Fibroblast of peridontal ligament (primary cell): ENCODE data around the gene RPTOR.
A peak's percentile ranks its signal among the peaks of the same experiment; 100 is the strongest.

ENCODE experiments used
- DNase-seq: peaks from one replicate; pipeline ENCODE4 v3.0.0-alpha.2; 2010; ENCODE audit errors: extremely low read depth

RPTOR gene

DNA sequence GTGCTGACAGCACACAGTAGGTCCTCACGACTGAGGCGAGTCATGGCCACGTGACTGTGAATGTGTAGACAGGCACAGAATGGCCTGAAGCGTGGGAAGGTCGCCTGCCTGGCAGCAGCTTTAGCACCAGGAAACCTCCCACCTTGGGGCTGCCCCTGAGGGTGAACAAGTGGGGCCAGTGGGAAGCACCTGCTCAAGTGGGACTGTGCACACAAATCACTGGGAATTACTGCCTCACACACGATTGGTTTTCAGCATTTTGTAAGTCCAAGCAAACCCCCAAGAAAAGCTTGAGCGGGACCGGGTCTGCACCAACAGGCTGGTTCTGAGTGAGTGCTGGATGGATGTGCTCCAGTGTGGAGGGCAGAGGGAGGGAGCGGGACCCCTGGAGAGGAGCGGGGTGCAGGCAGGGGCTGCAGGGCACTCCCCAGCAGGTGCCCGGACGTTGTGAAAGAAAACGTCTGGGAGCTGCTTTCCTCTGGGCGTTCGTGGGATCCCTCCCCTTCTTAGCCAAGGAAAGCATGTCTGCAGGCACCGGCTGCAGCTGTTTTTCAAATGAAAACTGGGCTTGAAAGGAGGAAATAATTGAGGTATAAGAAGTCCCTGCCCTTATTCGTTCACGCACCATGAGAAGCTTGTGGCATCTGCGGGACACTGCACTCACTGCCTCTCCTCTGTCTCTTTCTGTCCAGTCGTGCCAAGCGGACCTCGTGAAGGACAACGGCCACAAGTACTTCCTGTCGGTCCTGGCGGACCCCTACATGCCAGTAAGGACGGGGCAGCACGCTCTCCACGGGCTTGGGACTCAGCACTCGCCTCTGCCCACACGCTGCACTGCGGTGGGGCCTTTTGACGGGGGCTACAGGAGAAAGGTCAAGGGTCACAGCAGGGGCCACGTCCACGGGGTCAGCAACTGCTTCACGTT is 335.3 kb downstream of the RPTOR start:
- DNase-seq, result no peak

DNA sequence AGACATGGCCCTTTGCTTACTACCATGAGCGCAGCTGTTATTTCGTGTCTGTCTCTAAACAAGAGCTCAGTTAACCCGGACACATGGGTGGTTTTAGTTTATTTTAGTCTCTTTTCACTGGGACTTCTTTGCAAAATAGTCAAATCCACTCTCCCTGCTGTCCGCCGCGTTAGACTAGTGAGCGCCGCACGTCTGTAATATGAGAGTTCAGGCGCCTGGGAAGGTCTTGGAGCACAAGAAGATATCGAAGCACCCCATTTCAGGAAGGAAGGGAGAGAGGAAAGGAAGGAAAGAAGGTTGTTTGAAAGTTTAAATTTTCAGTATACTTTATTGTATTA is 336.0 kb downstream of the RPTOR start:
- no peak for DNase-seq

DNA sequence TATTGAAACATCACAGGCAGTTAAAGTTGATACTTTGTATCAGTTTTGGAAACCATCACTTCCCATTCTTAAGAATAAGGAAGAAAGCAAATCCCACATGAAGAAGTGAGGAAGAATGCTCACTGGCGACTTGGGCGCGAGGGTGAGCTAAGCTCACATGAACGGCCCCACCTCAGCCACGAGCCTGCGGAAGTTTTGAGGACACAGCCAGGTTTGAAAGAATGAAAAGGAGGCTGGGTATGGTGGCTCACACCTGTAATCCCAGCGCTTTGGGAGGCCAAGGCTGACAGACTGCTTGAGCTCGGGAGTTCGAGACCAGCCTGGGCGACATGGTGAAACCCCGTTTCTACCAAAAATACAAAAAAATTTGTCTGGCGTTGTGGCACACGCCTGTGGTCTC is 336.7 kb downstream of the RPTOR start:
- no peak for DNase-seq

DNA sequence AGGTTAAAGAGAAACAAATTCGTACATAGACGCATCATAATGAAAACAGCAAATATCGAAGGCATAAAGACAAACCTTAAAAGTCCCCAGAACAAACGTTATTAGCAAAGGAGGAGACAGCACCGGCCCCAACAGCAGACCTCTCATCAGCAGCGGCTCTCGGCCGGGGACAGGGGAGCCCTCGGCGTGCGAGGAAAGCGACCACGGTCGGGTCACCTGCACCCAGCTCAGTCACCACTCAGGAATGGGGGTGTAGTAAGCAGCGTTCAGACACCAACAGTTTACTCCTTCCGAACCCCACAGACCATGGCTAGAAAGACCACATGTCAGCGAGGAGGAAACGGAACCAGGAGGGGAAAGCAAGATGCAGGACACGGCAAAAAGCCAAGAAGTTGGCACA is 337.7 kb downstream of the RPTOR start:
- no peak for DNase-seq

DNA sequence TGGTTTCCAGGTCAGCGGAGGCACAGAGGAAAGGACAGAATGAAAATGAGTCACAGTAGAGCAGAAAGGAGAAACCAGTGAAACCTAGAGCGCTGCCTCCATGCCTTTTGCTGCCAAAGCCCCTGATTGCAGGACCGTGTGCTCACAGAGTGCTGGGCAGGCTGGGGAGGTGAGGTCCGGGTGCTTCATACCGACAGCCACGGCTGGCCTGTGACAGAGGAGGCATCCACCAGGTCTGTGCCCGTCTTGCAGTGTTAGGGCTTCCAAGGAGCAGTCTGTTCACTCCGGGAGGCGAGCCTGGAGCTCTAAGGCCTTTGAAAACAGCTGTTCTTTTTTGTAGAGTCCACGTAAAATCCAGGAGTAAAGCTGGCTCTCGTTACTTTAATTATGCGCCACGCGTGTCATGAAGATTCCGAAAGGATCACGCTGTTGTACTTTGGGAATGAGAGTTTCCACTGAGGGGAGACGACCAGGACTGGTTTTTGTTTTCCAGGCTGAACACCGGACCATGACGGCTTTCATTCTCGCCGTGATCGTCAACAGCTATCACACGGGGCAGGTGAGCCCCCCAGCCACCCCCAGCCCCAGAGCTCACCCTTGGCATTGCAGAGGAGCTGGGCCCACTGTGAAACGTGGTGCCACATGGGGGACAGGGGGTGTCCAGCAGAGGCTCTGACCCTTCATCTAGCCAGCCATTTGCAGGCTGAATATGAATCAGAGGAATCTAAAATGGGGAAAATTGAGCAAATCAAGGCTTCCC is 338.5 kb downstream of the RPTOR start:
- no peak for DNase-seq

DNA sequence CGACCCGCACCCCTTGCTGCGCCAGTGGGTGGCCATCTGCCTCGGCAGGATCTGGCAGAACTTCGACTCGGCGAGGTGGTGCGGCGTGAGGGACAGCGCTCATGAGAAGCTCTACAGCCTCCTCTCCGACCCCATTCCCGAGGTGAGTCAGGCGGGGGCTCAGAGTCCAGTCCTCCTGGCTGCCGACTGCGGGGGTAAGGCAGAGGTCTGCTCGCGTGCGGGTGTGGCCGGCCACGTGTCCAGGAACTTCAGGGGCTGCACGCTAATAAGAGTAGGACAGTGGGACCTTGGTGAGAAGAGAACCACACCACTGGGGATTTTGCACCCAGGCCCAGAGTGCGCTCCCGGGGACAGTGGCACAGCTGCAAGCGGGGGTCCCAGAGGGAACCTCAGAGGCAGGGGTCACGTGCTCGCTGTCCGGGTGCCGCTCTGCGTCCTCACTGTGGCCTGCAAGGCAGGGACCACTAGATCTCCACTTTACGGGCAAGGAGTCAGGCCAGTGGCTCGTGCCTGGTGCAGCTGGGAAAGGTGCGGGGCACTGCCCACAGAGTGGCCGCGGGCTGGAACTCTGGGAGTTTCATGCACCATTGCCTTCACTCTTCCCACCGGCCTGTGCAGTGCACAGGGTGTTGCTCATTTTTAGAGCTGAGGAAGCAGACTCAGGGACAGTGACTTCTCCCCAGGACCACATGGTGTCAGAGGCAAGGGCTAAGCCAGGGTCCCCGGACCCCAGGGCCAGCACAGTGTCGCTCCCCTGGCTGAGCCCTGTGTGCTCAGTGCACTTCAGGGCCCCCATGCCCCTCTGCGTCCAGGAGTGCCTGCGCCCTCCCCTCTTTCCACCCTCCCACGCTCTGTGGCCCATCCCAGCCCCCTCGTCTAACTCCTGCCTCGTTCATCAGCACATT is 339.4 kb downstream of the RPTOR start:
- no peak for DNase-seq

DNA sequence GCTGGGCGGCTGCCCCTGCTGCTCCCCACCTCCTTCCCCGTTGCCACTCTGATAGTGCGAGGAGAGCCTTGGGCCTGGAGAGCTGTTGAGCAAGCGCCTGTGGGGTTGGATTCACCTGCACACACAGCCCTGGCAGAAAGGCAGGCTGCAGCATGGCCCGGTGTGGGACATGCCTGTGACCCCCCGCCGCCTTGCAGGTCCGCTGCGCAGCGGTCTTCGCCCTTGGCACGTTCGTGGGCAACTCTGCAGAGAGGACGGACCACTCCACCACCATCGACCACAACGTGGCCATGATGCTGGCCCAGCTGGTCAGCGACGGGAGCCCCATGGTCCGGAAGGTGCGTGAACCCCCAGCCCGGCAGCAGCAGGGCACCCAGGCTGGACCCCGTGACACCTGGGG is 340.2 kb downstream of the RPTOR start:
- no peak for DNase-seq

DNA sequence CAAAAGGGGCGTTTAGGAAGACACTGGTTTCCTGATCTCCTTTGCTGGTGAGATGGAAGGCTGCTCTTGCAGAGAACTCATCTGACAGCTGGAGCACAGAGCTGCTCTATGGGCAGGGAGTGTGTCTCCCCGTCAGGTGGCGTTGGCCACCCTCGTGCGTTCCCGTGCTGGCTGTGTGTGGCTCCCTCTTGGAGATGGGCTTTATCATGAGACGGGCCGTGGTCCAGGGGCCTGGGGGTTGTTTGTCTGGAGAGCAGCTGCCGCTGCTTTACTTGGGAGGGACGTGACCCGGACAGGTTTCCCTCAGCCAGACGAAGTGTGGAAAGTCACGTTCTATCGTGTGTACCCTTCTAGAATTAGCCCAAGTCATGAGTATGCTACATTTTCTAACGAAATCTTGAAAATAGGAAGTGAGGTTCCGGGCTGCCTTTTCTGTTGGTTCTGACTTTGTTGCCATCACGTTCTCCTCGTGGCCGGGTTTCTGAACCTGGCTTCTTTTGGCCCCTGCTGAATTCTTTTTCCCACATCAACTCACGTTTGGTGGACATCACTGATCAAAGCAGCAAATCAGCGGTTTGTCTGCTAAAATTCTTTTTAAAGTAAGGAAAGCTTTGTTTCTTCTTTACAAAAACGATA is 341.4 kb downstream of the RPTOR start:
- DNase-seq, result no peak

DNA sequence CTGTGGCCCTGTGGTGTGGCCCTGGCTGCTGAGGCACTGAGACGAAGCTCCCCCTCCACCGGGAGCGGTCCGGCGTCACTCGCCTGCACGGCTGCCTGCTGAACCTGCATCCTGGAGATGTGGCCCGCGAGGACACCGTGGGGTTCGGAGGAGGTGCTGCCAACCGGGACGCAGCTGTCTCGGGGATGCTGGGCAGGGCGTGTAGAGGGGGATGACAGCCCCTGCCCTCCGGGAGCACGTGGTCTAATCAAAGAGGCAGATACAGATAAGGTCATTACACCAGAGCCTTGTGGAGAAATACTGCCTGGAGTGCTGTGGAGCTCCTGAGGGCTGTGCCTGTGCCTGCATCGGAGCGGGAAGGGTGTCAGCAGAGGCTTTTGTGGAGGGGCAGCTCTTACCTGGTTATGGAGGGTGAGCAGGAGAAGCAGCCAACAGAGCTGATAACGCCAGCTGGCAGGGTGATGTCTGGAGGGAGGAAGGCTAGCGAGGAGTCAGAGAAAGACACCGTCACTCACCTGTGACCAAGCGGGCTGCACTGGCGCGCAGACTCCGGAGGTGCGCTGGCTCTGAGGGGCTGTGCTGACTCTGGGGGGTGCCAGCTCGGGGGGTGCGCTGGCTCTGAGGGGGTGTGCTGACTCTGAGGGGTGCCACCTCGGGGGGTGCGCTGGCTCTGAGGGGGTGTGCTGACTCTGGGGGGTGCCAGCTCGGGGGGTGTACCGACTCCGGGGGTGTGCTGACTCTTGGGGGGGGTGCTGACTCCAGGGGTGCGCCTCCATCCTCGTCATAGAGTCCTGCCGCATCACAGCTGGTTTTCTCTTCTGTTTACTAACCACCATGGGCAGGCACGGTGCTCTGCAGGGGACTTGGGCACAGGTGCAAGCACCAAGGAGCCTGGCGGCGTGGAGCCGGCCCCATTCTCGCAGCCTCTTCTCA is 342.3 kb downstream of the RPTOR start:
- DNase-seq, result no peak

DNA sequence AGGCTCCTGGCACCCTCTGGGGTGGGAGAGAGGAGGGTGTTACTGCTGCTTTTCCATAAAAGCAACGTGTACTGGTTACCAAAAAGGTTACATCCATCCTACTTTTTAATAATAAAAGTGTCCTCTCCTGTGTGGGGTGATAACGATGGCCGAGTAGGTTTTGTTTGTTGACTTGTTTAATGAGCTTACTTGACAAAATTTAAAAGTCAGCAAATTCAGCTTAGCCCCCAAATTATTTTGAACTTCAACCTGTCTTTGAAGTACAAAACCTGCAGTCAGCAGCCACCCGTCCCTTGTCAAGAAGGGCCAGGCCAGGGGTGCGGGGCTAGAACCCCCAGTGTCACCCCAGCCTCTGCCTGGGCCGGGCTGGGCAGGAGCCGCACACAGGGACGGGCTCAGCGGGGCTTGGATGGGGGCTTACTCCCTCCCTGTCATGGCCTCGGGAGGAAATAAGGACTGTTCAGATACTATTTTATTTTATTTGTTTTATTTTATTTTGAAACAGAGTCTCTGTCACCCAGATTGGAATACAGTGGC is 343.1 kb downstream of the RPTOR start:
- DNase-seq, result no peak

DNA sequence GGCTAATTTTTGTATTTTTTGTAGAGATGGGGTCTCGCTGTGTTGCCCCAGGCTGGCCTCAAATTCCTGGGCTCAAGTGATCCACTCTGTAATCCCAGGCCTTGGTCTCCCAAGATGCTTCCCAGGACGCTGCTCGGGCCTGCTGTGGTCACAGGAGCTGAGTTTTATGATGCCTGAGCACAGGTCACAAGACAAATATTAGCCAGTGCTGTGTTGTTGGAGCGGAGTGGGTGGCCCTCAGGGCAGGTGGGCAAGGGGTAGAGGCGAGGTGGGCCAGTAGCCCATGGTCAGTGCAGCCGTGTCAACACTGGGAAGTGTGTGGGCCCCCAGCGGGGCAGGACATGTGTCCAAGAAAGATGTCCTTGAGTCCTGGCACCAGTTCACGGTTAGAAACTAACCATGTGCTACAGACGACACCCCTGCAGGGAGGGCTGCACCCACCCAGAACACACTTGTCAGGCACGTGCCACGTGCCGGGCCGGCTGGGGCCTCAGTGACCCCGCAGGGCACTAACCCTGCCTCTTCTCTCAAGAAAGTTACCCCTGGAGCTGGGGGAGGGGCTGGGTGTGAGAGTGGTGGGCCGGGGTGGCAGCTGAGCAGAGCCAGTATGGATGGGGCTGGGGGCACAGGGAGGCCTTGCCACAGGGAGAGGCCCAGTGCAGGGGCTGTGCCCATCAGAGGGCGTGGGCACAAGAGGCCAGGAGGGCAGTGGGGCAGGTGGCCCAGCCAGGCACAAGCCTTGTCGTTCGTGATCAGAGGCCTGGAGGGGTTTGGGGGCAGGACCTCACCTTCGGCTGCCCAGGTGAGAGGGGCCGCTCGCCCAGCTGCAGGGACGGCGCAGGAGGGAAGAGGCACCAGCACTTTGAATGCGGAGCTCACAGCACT is 343.9 kb downstream of the RPTOR start:
- no peak for DNase-seq

DNA sequence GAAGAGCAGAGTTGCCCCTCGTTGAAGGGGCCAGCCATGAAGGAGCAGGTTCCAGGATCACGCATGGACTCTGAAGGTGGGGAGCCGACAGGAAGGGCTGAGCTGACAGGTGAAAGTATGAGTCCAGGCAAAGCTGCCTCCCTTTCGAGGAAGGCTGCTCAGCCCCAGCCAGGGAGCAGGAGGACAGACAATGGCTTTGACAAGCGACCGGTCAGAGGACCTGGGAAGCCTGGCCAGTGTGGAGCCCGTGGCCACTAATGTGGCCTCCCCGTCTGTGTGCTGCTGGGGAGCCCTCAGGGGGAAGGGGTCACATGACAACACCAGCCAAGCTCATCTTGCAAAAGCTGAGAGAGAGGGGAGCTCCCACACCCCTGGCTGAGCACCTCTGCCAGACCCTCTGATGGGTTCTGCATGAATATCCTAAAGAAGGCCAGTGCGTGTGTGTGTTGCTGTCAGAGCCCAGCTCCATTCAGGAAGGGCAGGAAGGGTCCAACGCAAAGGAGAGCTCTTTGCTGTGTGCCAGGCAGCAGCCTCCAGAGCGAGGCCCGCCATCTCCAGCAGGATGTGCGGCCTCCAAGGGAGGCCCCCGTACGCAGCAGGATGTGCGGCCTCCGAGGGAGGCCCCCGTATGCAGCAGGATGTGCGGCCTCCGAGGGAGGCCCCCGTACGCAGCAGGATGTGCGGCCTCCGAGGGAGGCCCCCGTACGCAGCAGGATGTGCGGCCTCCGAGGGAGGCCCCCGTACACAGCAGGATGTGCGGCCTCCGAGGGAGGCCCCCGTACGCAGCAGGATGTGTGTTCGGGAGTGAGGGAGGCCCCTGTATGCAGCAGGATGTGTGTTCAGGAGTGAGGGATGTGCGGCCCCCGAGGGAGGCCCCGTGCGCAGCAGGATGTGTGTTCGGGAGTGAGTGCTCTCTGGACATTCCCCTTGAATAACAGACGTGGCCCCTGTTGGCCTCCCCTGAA is 344.9 kb downstream of the RPTOR start:
- no peak for DNase-seq

DNA sequence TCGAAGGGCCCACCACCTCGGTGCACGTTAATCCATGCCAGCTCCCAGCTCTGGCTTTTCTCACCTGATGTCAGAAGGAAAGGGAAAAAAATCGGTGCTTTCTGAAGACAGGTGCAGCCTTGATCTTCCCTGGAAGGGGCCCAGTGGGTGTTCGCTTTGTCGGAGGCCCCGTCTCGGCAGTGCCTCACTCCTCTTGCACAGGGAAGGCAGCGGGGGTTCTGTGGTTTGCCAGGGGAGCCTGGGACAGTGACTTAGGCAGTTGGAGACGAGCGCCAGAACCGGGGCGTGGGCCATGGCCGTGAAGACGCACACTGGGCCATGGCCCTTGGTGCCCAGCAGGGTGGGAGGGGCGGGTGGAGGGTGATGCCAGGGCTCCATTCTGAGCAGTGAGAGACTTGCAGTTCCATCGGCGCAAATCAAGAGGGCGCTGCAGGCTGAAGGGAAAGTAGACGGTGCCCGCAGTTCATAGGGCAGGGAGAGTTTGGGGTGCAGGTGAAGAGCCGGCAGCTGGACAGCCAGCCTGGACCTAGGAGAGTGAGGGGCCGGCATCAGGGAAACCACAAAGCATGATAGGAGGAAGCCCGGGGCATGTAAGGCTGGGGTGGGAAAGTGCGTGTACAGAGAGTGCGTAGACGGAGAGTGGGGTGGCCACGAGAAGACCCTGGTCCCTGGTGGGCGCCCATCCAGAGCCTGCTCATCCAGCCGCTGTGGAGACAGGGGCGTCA is 345.7 kb downstream of the RPTOR start:
- no peak for DNase-seq

DNA sequence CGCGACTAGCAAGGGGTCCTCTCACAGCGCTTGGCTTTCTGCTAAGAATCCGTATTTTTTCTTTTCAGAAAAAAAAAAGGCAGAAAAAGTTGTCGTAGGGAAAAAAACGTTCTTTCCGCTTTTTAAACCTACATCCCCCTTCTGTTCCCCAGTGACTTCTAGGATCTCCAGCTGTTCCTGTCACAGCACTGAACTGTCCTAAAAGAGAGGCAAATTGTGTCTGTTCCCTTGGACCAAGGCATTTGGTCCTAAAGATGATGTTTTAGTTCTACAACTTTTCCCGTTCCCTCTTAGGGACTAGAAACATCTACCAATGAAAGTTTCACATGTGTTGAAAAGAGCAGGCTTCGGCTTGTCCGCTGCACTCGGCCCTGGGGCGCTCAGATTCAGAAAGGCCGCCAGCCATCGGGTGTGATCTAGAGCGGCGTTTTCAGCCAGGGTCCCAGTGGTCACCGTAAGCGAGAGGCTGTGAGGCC is 346.3 kb downstream of the RPTOR start:
- DNase-seq, result no peak

DNA sequence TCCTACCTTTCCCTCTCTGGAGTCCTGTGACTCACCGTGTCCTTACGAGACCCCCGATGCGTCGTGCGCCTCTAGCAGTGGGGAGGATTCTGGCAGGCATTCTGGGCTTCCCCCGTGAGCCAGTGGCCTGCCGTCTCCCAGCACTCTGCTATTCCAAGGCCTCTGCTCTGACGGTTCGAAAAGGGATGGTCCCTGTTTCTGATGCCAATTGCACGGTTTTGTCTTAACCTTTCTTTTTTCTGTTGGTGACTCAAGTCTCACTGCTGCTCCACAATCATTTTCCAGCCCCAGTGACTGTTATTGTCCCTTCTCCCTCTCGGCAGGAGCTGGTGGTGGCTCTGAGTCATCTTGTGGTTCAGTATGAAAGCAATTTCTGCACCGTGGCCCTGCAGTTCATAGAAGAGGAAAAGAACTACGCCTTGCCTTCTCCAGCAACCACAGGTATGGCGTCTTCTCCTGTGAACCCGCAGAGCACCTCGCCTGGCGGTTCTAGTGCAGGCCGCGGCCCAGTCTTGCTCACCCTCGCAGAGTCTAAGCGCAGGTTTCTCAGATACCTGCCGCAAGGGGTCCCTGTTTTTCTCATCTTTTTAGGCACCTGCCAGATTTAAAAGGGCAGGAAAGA is 346.9 kb downstream of the RPTOR start:
- DNase-seq, result peak; percentile 71

DNA sequence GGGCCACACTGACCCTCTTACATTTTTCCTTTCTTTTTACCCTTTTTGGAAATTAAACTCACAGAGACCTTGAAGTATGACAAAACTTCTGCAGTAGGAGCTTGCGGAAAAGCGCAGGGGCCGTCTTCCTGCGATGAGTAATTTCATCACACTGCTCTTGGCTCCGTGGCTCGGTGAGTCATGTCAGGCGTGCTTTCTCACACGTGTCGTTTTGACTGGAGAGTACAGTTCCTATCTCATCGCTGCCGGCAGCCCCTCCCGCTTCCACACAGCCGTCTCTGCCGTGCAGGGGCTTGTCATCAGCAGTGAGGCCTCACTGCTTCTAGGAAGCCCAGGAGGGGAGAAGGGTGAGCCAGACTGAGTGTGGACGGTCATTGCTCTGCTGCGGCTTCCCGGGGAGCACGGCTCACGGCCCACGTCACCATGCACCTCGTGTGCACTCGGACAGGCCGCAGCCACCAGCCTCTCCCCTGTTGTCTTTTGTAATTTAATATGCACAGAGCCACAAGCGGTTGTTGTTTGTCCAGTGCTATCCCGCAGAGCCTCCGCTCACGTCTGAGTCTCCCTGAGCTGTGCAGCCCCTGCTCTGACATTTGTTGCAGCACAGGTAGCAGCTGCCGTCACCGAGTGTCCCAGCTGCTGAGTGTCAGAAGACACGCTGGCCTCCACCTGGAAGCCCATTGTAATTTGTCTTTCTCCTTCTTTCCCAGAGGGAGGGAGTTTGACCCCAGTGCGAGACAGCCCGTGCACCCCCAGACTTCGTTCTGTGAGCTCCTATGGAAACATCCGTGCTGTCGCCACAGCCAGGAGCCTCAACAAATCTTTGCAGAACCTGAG is 347.6 kb downstream of the RPTOR start:
- DNase-seq, result peak; percentile 97
